ENCODE measurements around the gene DRAP1.
A peak's percentile ranks its signal among the peaks of the same experiment; 100 is the strongest.

Gene DRAP1

DNA sequence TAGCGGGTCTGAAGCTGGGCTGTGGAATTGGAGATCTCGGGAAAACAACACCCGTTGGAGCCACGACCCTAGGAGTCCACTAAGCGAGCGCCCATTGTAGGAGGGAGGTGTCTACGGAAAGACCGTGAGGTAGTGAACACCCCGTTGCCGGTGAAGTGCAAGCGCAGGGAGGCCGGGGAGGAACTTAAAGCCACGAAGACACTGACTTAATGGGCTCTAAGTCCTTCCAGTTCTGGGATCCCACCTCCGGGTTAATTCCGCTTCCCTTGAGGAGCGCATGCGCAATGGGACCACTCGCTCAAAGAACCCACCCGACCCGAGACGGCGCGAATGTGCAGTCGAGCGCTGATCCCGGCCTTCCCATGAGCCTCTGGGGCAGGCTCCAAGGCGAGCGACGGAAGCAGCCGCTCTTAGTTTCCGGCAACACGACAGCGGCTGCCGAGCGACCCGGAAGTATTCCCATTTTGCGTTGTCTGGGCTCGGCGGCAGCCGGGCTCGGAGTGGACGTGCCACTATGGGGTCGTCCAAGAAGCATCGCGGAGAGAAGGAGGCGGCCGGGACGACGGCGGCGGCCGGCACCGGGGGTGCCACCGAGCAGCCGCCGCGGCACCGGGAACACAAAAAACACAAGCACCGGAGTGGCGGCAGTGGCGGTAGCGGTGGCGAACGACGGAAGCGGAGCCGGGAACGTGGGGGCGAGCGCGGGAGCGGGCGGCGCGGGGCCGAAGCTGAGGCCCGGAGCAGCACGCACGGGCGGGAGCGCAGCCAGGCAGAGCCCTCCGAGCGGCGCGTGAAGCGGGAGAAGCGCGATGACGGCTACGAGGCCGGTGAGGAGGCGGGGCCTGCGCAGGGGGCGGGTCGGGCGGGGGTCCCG, 42.3 kb downstream of the DRAP1 start, which contains the start of gene SART1:
TSS of gene SART1 (plus strand) at position 468 of the 874 bp plus-strand sequence. CDS start at position 515, 47 bp downstream.
- DNase-seq (ENCODE audit: low spot score): peak; percentile 98

DNA sequence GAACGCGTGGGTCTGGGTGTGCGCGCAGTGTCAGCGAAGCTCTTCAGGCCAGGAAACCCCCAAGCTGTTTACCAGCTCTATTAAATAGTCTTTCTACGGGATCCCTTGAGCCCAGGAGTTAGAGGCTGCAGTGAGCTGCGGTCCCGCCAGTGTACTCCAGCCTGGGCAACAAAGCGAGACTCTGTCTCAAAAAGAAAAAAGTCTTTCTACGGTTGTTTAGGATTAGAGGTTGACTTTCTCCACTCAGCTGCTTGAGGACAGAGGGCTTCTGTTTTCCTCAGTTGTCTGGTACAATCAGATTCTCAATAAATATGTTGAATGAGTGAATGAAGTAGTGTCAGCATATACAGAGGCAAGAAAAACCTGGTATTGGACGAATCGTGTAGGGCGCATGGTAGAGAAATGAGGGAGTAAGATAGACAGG, 42.9 kb downstream of the DRAP1 start:
- no peak for DNase-seq (ENCODE audit: low spot score)

DNA sequence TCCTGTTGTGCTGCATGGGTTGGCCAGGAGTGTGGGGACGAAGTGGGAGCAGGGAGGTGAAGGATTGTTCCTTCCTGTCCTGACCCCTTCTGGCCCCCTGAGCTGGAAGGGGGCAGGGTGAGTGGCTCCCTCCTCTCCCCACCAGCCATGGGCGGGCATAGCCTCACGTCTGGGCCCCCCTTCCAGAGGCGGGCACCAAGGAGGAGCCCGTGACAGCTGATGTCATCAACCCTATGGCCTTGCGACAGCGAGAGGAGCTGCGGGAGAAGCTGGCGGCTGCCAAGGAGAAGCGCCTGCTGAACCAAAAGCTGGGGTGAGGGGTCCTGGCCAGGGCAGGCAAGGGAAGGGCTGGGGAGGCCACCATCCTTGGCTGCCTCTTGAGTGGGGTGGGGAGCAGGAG, 45.7 kb downstream of the DRAP1 start:
- no peak for DNase-seq (ENCODE audit: low spot score)

- no peak for DNase-seq (ENCODE audit: low spot score)
These were observed 46.9 kb downstream of the DRAP1 start for GRCh38 chr11:65965986-65966762.

DNA sequence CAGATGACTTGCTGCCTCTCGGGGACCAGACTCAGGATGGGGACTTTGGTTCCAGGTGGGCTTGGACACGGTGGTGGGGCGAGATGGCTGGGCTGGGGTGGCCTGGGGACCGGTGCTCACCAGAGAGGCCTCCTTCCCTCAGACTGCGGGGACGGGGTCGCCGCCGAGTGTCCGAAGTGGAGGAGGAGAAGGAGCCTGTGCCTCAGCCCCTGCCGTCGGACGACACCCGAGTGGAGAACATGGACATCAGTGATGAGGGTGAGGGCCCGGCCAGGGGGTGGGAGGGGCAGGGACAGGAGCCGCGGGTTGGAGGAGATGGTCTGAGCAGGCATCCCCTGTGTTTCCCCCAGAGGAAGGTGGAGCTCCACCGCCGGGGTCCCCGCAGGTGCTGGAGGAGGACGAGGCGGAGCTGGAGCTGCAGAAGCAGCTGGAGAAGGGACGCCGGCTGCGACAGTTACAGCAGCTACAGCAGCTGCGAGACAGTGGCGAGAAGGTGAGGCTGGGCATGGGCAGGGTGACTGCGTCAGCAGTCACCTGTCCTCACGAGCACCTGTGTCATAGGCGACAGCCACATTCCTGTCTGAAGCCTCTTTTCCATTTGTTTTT, 48.2 kb downstream of the DRAP1 start:
- DNase-seq (ENCODE audit: low spot score): no peak

GRCh38 chr11:65968600-65969482, 49.6 kb downstream of the DRAP1 start:
- DNase-seq (ENCODE audit: low spot score): no peak

Measured in globus pallidus (tissue), 1 donor.